NT2/D1 (cell line): ENCODE measurements around the gene SOCS4.

Experiments used
- SUZ12 ChIP-seq: IDR thresholded peaks from 2 replicates; pipeline ENCODE4 v1.6.1; 2011; ENCODE audit not compliant: insufficient read length, insufficient read depth; ENCODE audit errors: extremely low read depth
- YY1 ChIP-seq: IDR thresholded peaks from 2 replicates; pipeline ENCODE4 v1.6.1; 2011; ENCODE audit not compliant: insufficient read length, insufficient read depth
- ZNF274 ChIP-seq: IDR thresholded peaks from 2 replicates; pipeline ENCODE4 v1.6.1; 2011; ENCODE audit warnings: mild to moderate bottlenecking, low read depth, low read length

DNA sequence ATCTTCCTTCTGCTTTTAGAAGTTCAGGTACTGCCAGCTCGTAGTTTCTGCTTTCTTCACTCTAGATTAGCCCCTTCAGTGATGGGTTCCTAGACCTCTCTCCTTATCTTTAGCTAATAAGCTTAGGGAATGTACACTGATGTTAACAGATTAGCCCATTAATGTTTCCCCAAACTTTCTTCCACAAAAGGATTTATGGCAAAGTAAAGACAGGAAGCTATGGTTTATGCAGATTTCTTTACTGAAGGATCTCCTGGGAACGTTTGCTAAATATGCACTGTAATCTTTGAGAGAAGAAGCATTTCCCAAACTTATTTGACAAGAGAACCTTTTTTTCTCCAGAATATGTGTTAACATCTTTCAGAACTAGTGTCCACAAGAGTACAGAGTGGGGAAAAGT is 4.2 kb downstream of the SOCS4 start:
- TF ChIP-seq ZNF274, result no peak
- no peak for TF ChIP-seq SUZ12
- TF ChIP-seq YY1, result no peak
